Activated CD8-positive, alpha-beta T cell treated with anti-CD3 and anti-CD28 coated beads, Interleukin-2, amount 10 ng/mL, durations not matched to agents 7 days and 5 days (primary cell): ENCODE data around the gene FAM53A. TPM values are rescaled to one million over a fixed set of nuclear protein-coding genes. Genes with fewer than 3 reads are reported as not detected.
"Not testable (repeated sequence)": the region's sequence is repeated elsewhere in the genome, so short reads cannot be mapped to it uniquely, and the experiment has no call there.

ENCODE experiments used
- ATAC-seq: fragments of 150-1000 bp; cut with Tn5 transposase; one replicate; pipeline ENCODE4 v1.10.0; 2021; ENCODE audit warnings: moderate library complexity
- CTCF ChIA-PET: fragments of 350-600 bp; sonication (Branson Sonifier 250); formaldehyde crosslinking; loops from one replicate; lab custom pipeline; 2021; ENCODE audit warnings: antibody characterized with exemption; lab: Charles Lee
- POLR2A ChIA-PET: fragments of 350-600 bp; sonication (Branson Sonifier 250); formaldehyde crosslinking; loops from one replicate; lab custom pipeline; 2021; ENCODE audit warnings: antibody characterized with exemption; lab: Charles Lee
- DNase-seq: peaks from one replicate; pipeline ENCODE4 v3.0.0-alpha.2; 2020
- H3K27ac Mint-ChIP-seq: one replicate; pipeline ENCODE4 v1.8.0; 2021; ENCODE audit warnings: mild to moderate bottlenecking, mixed read lengths
- H3K27me3 Mint-ChIP-seq: one replicate; pipeline ENCODE4 v1.8.0; 2021; ENCODE audit warnings: low read depth, mixed read lengths
- H3K36me3 Mint-ChIP-seq: one replicate; pipeline ENCODE4 v1.8.0; 2021; ENCODE audit warnings: low read depth, mixed read lengths
- H3K4me1 Mint-ChIP-seq: one replicate; pipeline ENCODE4 v1.8.0; 2021; ENCODE audit warnings: low read depth, mixed read lengths
- H3K4me3 Mint-ChIP-seq: one replicate; pipeline ENCODE4 v1.8.0; 2021; ENCODE audit warnings: mild to moderate bottlenecking, mixed read lengths
- H3K9me3 Mint-ChIP-seq: one replicate; pipeline ENCODE4 v1.8.0; 2022; ENCODE audit warnings: mixed read lengths; ENCODE audit not compliant: insufficient read depth
- total RNA-seq, 2 experiments: library from RNA; stranded (reverse); gene quantifications; one replicate each; pipeline ENCODE4 v1.2.3, GENCODE V29; 2021

The FAM53A gene
- total RNA-seq, 2 experiments from 2014 or later: 0.45 to 0.91 TPM

DNA sequence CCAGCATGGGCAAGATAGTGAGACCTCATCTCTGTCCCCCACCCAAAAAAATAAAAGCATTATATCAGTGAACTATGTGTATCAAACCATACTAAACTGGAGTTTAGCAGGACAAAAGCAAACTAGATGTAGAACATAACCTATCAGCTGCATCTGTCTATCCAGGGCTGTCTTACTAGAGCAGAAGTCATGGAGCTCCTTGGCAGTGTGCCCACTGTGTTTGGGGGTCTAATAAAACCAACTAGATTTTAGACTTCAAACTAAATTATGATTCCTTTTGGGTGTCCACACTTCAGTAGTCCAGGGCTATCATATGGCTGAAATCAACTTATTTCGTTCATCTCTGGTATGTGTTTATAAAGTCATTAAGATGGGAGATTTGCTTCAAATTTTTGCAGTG is 19.8 kb upstream of the FAM53A start:
- no peak for ATAC-seq
- Mint-ChIP-seq H3K36me3 (peaks cover 71% of the 10 kb centered on the region), H3K4me1 (peaks cover 50% of the 10 kb centered on the region)

DNA sequence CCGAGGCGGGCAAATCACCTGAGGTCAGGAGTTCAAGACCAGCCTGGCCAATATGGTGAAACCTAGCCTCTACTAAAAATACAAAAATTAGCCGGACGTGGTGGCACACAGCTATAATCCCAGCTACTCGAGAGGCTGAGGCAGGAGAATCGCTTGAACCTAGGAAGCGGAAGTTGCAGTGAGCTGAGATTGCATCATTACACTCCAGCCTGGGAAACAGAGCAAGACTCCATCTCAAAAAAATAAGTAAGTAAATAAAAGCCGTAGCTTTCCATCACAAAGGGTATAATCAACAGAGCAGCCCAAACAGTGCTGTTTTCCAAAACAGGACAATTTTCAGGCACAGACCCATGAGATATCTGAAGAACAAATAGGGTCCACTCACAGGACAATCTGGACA is 17.6 kb upstream of the FAM53A start:
- ATAC-seq, DNase-seq, H3K27ac Mint-ChIP-seq, H3K27me3 Mint-ChIP-seq, H3K4me3 Mint-ChIP-seq, H3K9me3 Mint-ChIP-seq: not testable (repeated sequence)
- CTCF ChIA-PET: interaction anchor here (0.9 to 10.0 kb wide), 3 partner anchors 9 to 25 kb away, joined by 3 to 131 read pairs (median 5); no protein-coding TSS in a partner anchor
- peaks cover 70% of the 10 kb centered on the region for H3K36me3 Mint-ChIP-seq
- POLR2A ChIA-PET: interaction anchor here (1.1 kb wide), 1 partner anchor 19 kb away, joined by 3 read pairs; the partner anchor contains the start of genes TACC3 and TMEM129
- H3K4me1 Mint-ChIP-seq: peaks cover 37% of the 10 kb centered on the region

More for the DNA sequence above, 19.8 kb upstream of the FAM53A start:
- DNase-seq: no peak
- Mint-ChIP-seq H3K27me3 (no peaks in the 10 kb centered on the region), H3K9me3 (no peaks in the 10 kb centered on the region), H3K4me3 (no peak overlapping the region), H3K27ac (peak overlapping the region; percentile 40)
- ChIA-PET POLR2A (interaction anchor here (1.3 kb wide), 1 partner anchor 8 kb away, joined by 7 read pairs; the partner anchor contains the start of gene SLBP), CTCF (interaction anchor here (1.3 to 10.0 kb wide), 3 partner anchors 11 to 26 kb away, joined by 4 to 131 read pairs (median 4); no protein-coding TSS in a partner anchor)

DNA sequence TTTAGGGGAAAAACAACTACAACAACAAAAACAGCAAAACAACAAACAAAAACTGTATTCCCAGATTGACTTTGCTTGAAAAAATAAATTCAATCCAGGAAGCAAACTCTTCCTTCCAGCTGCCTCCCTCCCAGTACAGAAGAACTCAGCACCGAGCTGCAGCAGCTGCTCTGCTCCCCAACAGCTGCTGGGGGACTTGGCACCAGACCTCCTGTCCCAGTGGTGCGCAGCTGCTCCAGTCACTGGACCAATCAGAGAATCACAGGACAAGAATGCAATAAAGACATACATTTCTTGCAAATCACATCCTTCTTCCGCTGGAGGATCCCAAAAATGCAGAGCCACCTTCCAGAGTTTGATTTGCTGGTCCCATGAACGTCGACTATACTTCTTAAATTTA is 11.8 kb upstream of the FAM53A start:
- POLR2A ChIA-PET: interaction anchor here (3.1 kb wide), 1 partner anchor 16 kb away, joined by 11 read pairs; the partner anchor contains the start of gene SLBP
- H3K4me3 Mint-ChIP-seq: no peak overlapping the region
- no peak overlapping the region for H3K27ac Mint-ChIP-seq
- H3K4me1 Mint-ChIP-seq: peaks cover 10% of the 10 kb centered on the region
- H3K9me3 Mint-ChIP-seq: no peaks in the 10 kb centered on the region
- CTCF ChIA-PET: interaction anchor here (9.6 kb wide), 1 partner anchor 29 kb away, joined by 227 read pairs; the partner anchor contains the start of genes TACC3 and TMEM129
- no peak for DNase-seq
- H3K36me3 Mint-ChIP-seq: peaks cover 69% of the 10 kb centered on the region
- ATAC-seq: no peak
- no peaks in the 10 kb centered on the region for H3K27me3 Mint-ChIP-seq

DNA sequence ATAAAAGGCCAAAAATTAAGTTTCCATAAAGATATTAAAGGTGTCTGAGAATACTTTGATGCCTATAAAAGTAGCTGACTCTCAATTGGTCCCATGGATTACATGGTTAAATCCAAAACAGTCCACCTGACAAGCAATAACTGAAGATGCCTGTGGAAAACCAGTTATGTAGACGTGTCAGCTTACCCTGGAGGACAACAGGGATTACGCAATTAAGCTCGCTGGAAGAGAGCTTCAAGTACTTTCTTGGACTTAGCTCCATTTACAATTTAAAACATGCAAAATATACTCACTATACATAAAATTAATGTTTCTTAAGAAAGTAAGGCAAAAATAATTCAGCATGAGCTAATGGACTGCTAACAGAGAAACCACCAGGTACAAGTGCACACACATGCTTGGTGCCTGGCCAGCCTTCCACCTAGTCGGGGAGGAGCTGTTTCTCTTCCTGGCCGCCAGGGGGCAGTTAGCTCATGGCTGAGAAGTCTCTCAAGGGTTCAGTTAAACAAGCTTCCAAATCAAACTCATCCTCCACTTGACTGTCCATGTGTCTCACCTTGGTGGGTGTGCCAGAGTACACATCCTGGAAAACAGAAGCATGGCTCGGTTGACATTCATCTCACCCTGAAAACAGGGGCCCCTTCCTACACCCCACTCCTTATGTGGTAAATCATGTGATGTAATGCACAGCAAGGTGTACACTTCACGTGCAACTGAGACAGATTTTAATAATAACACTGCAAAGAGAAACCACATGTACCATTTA is 9.2 kb upstream of the FAM53A start:
- peak overlapping the region; percentile 54 for H3K27ac Mint-ChIP-seq

DNA sequence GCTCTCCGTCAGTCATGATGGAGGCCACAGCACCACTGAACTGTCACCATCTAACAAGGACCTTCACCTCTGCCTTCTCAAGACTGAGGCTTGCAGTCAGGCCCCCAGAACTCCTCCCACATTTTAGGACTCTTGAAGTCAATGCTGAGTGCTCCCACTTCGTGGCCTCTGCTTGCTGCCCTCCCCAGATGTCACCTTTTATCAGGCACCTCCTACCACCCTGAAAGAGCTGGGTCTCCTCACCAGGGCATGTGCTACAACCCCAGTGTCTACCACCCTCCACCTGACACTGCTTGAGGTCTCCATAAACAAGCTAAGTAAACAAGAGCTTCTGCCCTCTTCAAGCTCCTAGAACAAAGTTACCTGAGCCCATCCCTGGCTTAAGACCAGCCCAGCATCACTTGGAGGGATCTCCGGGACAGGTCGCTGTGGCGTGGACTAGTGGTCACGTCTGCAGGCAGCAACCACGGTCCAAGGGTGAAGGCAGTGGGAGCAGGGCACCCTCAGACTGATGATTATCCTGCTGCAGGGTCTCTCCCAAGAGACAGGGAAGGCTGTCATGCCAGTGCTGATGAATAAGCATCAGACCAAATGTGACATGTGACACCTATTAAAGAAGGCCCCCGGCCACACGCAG is 7.7 kb upstream of the FAM53A start:
- H3K36me3 Mint-ChIP-seq: peaks cover 59% of the 10 kb centered on the region
- POLR2A ChIA-PET: interaction anchor here (1.1 to 1.6 kb wide), 4 partner anchors 15 to 34 kb away, joined by 3 to 4 read pairs (median 4); partner anchors contain the start of genes SLBP, TACC3 and TMEM129
- no peak for DNase-seq
- peaks cover 10% of the 10 kb centered on the region for H3K4me1 Mint-ChIP-seq
- ATAC-seq: no peak
- no peaks in the 10 kb centered on the region for H3K9me3 Mint-ChIP-seq
- H3K4me3 Mint-ChIP-seq: no peak overlapping the region
- CTCF ChIA-PET: interaction anchor here (1.6 to 9.6 kb wide), 4 partner anchors 12 to 41 kb away, joined by 4 to 227 read pairs (median 68); partner anchors contain the start of genes TACC3 and TMEM129
- H3K27me3 Mint-ChIP-seq: no peaks in the 10 kb centered on the region
- no peak overlapping the region for H3K27ac Mint-ChIP-seq

More for the DNA sequence above, 9.2 kb upstream of the FAM53A start:
- ChIA-PET POLR2A (interaction anchor here (0.9 to 2.6 kb wide), 6 partner anchors 12 to 31 kb away, joined by 4 to 17 read pairs (median 6); partner anchors contain the start of genes SLBP, TACC3 and TMEM129), CTCF (interaction anchor here (0.6 to 9.6 kb wide), 31 partner anchors 10 to 911 kb away, joined by 3 to 227 read pairs (median 4); partner anchors contain the start of genes FAM53A, SLBP, TACC3 and TMEM129)
- peaks cover 10% of the 10 kb centered on the region for H3K4me1 Mint-ChIP-seq
- no peaks in the 10 kb centered on the region for H3K9me3 Mint-ChIP-seq
- peaks cover 66% of the 10 kb centered on the region for H3K36me3 Mint-ChIP-seq
- no peaks in the 10 kb centered on the region for H3K27me3 Mint-ChIP-seq
- peak; percentile 84 for DNase-seq
- ATAC-seq: peak; percentile 95
- H3K4me3 Mint-ChIP-seq: no peak overlapping the region

DNA sequence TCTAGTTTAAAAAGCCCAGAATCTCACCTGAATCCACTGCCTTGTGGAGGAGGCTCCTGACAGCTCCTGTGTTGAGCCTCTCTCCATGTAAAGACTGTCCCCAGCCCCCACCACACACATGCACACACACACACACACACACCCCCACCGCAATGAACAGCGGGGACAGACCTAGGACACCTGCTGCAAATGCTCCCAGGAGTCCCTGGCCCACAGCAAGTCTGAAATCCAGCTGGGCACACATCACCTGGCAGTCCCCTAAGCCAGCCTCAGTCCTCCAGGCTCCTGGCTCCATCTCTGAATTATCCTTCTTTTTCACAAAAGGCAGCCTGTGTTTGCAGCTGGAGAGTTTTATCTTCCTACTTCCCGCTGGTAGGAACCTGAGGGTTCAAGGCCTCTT is 6.6 kb upstream of the FAM53A start:
- ChIA-PET CTCF (interaction anchor here (0.9 to 9.6 kb wide), 3 partner anchors 35 to 55 kb away, joined by 3 to 227 read pairs (median 4); partner anchors contain the start of genes TACC3 and TMEM129), POLR2A (interaction anchor here (1.1 to 1.6 kb wide), 3 partner anchors 16 to 30 kb away, joined by 3 to 4 read pairs (median 4); partner anchors contain the start of genes SLBP, TACC3 and TMEM129)
- ATAC-seq (no peak), DNase-seq (no peak)
- no peaks in the 10 kb centered on the region for H3K9me3 Mint-ChIP-seq
- H3K27me3 Mint-ChIP-seq: no peaks in the 10 kb centered on the region
- H3K4me1 Mint-ChIP-seq: peaks cover 10% of the 10 kb centered on the region
- peaks cover 51% of the 10 kb centered on the region for H3K36me3 Mint-ChIP-seq
- H3K27ac Mint-ChIP-seq: no peak overlapping the region
- no peak overlapping the region for H3K4me3 Mint-ChIP-seq

DNA sequence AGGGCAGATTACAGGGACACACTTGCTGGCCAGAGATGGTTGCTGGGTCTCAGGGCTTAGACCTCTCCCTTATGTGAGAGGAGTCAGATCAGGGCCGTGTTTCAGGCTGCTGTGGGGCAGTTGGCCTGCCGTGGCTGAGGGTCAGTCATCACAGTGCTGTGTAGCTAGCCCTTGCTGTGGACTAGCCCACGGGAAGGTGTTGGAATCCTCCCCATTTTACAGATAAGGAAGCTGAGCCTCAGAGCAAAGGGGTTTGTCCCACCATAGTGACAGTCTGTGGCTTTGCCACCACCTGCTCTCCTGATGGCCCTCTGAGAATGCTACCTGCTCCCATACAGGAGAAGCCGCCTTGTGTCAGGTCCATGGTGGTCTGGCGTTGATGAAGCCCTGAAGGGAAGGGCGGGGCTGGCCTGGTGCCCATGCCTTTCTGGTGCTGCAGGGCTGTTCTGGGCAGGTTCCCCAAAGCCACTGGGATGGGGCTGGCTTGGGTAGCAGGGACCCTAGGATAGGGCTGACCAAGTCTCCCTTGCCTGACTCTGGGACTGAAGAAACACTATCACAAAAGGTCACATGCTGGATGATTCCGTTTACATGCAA is 2.4 kb upstream of the FAM53A start:
- peaks cover 3% of the 10 kb centered on the region for H3K27me3 Mint-ChIP-seq
- H3K36me3 Mint-ChIP-seq: peaks cover 19% of the 10 kb centered on the region
- CTCF ChIA-PET: no interaction called here
- peak overlapping the region; percentile 23 for H3K4me3 Mint-ChIP-seq
- ATAC-seq: no peak
- POLR2A ChIA-PET: no interaction called here
- no peak for DNase-seq
- H3K9me3 Mint-ChIP-seq: no peaks in the 10 kb centered on the region
- H3K4me1 Mint-ChIP-seq: peaks cover 12% of the 10 kb centered on the region
- H3K27ac Mint-ChIP-seq: no peak overlapping the region

DNA sequence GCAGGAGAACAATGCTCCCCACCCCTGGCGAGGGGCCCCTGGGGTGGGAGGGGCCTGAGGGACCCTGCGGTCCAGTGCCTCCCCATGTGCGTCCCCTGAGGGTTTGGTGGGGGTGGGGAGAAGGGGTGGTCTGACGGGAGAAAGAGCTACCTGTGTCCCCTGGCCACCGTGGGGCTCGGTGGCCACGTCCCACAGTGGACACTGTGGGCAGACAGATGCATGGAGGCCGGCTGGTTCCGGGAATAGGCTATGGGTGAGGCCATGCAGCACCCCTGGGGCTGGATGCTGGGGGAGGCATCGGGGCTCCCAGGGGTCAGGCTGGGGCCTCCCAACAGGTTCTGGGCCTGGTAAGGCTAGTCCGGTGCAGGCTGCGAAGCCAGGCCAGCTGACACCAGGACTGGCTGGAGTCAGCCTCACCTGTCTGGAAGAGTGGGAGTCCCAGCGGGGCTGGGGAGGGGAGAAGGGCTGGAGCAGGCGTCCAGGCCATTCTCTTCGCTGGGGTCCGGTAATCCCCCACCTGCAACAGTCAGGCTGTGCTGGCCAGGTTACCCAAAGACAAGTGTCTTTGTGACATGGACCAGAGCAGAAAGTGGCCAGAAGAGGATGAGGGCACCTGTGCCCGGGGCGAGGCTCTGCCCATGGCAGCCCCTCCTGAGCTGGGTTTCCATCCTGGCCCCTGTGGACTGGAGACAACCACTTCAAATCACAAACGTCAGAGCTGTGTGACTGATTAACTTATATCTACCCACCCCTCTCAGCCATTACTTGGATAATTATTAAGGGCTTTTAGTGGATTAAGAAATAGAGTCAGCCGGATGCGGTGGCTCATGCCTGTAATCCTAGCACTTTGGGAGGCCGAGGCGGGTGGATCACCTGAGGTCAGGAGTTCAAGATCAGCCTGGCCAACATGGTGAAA is 1.4 kb upstream of the FAM53A start:
- no peaks in the 10 kb centered on the region for H3K9me3 Mint-ChIP-seq
- DNase-seq (no peak), ATAC-seq (no peak)
- no peak overlapping the region for H3K27ac Mint-ChIP-seq
- CTCF ChIA-PET: no interaction called here
- peaks cover 12% of the 10 kb centered on the region for H3K4me1 Mint-ChIP-seq
- H3K27me3 Mint-ChIP-seq: peaks cover 3% of the 10 kb centered on the region
- peaks cover 10% of the 10 kb centered on the region for H3K36me3 Mint-ChIP-seq
- POLR2A ChIA-PET: no interaction called here
- no peak overlapping the region for H3K4me3 Mint-ChIP-seq

DNA sequence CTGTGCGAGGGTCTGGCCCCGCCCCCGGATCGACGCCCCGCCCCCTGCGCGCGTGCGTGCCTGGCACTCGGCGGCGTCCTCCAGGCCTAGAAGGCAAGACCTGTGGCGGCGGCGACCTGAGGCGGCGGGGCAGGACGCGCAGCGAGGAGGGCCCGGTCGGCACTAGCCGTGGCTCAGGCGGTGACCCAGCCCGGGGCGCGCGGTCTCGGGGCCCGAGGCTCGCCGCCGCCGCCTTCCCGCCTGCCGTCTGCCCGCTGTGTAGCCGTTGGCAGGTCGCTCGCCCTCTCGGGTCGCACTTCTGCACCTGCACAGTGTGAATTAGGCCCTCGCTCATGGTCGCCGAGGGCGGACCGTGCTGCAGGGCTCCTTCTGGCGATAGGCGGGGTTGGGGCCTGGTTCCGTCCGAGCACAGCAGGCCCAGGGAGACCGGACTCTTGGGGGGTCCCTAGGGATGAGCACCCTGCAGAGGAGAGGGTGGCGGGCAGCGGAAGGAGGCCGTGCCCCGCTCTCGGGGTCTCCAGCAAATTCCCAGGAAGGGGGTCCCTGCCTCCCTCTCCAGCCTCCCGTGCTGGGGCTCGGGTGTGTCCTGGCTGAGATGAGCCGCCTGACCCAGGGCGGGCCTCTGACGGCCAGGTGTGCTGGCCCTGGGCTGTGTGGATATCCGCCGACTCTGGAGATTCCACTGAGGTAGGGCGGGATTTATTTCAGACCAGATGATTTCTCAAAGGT is 557 bp upstream of the FAM53A start:
- H3K27ac Mint-ChIP-seq: no peak overlapping the region
- CTCF ChIA-PET: interaction anchor here (1.8 kb wide), 1 partner anchor 9 kb away, joined by 11 read pairs; no protein-coding TSS in a partner anchor
- H3K9me3 Mint-ChIP-seq: no peaks in the 10 kb centered on the region
- peaks cover 6% of the 10 kb centered on the region for H3K27me3 Mint-ChIP-seq
- H3K36me3 Mint-ChIP-seq: peaks cover 6% of the 10 kb centered on the region
- ATAC-seq (no peak), DNase-seq (peak; percentile 93)
- no peak overlapping the region for H3K4me3 Mint-ChIP-seq
- POLR2A ChIA-PET: no interaction called here
- peaks cover 12% of the 10 kb centered on the region for H3K4me1 Mint-ChIP-seq

DNA sequence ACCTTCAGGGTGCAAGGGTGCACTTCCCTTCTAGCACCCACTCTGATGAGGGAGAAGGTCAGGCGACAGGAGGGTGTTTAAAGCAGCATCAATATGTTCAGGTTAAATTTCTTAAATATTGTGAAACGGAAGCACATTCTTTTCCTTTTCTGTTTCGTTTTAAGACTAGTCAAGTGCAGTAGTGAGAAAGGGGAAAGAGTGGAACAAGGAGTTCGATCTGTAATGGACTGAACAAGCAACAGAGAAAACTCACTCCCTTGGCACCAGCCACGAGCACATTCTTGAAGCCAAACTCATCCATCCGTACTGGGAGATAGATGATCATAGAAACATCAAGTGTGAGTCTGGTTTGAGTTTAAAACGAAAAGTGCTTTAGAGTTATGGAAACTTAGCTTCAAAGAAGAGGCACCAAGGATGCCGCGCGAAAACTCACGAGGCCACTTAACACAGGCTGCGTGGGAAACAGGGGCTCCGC is 815 bp downstream of the FAM53A start:
- ATAC-seq: no peak
- peak overlapping the region; percentile 64 for H3K27ac Mint-ChIP-seq
- POLR2A ChIA-PET: interaction anchor here (0.6 kb wide), 1 partner anchor 839 kb away, joined by 3 read pairs; no protein-coding TSS in a partner anchor

More for the DNA sequence above, 815 bp downstream of the FAM53A start:
- DNase-seq: no peak
- Mint-ChIP-seq H3K9me3 (no peaks in the 10 kb centered on the region), H3K36me3 (no peaks in the 10 kb centered on the region), H3K4me1 (peaks cover 12% of the 10 kb centered on the region), H3K4me3 (peak overlapping the region; percentile 71), H3K27me3 (peaks cover 6% of the 10 kb centered on the region)
- CTCF ChIA-PET: interaction anchor here (1.8 to 2.0 kb wide), 2 partner anchors 10 to 43 kb away, joined by 4 to 11 read pairs; no protein-coding TSS in a partner anchor
